IMR-90 (cell line): ENCODE results near the gene NRXN2.

ENCODE experiments used
- BHLHE40 ChIP-seq: fragments of 150-350 bp; IDR thresholded peaks from 2 replicates; pipeline ENCODE4 v1.6.1; 2016; ENCODE audit warnings: mild to moderate bottlenecking, low read depth, low read length
- CHD1 ChIP-seq: IDR thresholded peaks from 2 replicates; pipeline ENCODE4 v1.6.1; 2012; ENCODE audit warnings: low read depth, low read length, improper control_type of control experiment
- CTCF ChIP-seq: conservative IDR thresholded peaks from 2 replicates; pipeline ENCODE4 v1.5.1; 2012; ENCODE audit warnings: mild to moderate bottlenecking, low read depth, low read length, improper control_type of control experiment
- ELK1 ChIP-seq: fragments of 150-350 bp; IDR thresholded peaks from 2 replicates; pipeline ENCODE4 v1.6.1; 2016; ENCODE audit warnings: low read depth, mild to moderate bottlenecking, low read length, moderate library complexity, borderline replicate concordance
- MAFK ChIP-seq: IDR thresholded peaks from 2 replicates; pipeline ENCODE4 v1.6.1; 2012; ENCODE audit warnings: low read depth, low read length, improper control_type of control experiment
- MAZ ChIP-seq: IDR thresholded peaks from 2 replicates; pipeline ENCODE4 v1.6.1; 2012; ENCODE audit warnings: low read depth, mild to moderate bottlenecking, low read length, improper control_type of control experiment, moderate library complexity, borderline replicate concordance
- POLR2A ChIP-seq: IDR thresholded peaks from 2 replicates; pipeline ENCODE4 v1.6.1; 2012; ENCODE audit warnings: mild to moderate bottlenecking, low read depth, low read length
- RFX5 ChIP-seq: IDR thresholded peaks from 2 replicates; pipeline ENCODE4 v1.8.0; 2012; ENCODE audit warnings: low read depth, mild to moderate bottlenecking, low read length, moderate library complexity

DNA sequence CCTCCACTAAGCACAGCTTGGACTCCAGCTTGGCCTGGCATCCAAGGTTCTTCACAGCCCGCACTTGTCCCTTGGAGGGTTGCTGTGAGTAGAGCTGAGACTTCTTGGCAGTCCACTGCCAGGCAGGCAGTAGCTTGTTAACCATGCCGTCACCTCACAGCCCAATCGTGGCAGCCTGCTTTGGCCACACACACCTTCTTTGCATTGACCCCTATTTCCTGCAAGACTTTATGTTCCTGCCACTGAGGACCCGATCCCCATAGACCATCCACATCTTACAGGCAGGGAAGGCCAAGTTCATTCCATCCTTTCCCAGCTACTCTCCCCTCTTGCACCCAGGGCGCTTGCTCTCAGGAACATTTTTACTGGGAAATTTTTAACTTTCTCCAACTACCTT, 39.3 kb upstream of the NRXN2 start:
- no peak for TF ChIP-seq ELK1
- TF ChIP-seq CTCF, result no peak
- TF ChIP-seq MAZ, result no peak
- TF ChIP-seq BHLHE40, result no peak
- no peak; the same call in 1 of the 2 replicates for TF ChIP-seq POLR2A
- TF ChIP-seq CHD1, result no peak
- TF ChIP-seq MAFK, result no peak
- no peak for TF ChIP-seq RFX5
